ENCODE results near the gene NR3C2.

NR3C2 gene

DNA sequence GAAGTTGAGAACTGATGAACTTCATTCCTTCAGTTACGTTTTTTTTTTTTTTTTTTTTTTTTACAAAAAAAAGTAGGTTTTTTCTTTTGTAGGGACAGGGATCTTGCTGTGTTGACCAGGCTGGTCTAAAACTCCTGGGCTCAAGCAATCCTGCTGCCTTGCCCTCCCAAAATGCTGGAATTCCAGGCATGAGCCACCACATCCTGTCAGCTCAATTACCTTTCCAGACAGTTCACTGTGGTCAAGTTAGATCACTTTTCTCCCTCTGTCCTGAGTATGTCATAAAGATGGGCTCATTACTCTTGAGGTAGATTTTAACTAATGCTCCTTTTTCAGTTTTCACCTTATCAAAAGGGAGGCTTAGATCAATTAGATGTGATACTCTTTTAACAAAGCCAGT, 10.8 kb upstream of the NR3C2 start:
- TF ChIP-seq CTCF (IDR thresholded peaks at IDR 0.05), result no peak

DNA sequence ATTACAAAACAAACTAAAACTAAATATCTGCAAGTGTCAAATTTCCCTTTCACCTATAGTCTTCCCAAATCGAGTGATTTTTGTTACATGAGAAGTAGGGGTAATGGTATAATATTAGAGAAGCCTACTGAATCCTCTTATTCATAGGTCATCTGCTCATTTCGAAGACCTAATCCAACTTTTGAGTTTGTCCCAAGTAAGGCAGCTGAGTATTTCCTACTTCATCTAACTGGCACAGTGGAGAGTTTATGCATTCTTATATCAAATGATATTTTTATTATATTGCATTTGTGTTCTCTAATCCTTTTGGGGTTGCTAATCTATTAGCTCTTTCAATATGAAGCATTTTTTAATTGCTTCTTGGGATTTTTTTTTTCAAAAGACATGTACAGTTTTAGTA, 7.7 kb upstream of the NR3C2 start:
- no peak for TF ChIP-seq CTCF (IDR thresholded peaks at IDR 0.05)

- TF ChIP-seq CTCF (IDR thresholded peaks at IDR 0.05), result no peak
Measured at GRCh38 chr4:148448141-148448540, 5.9 kb upstream of the NR3C2 start.

DNA sequence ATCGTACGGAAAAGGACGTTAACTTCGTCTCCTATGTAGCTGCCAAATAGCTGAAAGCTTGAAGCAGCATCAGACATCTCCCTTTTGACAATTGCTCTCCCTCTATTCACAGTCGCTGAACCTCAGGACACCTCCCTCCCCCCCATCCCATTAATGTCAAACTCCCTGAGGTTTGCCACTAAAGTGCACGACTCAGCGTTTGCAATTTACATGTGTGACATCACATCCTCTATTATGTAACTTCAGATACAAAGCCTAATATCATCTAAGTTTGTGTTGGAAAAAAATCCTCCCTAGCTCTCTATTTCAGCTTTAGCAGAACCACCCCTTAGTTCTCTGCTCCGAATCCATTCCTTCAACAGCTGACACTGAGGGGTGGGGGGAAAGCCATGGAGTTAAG, 5.5 kb upstream of the NR3C2 start:
- TF ChIP-seq CTCF (IDR thresholded peaks at IDR 0.05), result no peak

- no peak for TF ChIP-seq CTCF (IDR thresholded peaks at IDR 0.05)
Measured at GRCh38 chr4:148445860-148446330, 3.7 kb upstream of the NR3C2 start.

- TF ChIP-seq CTCF (IDR thresholded peaks at IDR 0.05), result no peak
Measured at GRCh38 chr4:148445071-148445859, 3.1 kb upstream of the NR3C2 start.

DNA sequence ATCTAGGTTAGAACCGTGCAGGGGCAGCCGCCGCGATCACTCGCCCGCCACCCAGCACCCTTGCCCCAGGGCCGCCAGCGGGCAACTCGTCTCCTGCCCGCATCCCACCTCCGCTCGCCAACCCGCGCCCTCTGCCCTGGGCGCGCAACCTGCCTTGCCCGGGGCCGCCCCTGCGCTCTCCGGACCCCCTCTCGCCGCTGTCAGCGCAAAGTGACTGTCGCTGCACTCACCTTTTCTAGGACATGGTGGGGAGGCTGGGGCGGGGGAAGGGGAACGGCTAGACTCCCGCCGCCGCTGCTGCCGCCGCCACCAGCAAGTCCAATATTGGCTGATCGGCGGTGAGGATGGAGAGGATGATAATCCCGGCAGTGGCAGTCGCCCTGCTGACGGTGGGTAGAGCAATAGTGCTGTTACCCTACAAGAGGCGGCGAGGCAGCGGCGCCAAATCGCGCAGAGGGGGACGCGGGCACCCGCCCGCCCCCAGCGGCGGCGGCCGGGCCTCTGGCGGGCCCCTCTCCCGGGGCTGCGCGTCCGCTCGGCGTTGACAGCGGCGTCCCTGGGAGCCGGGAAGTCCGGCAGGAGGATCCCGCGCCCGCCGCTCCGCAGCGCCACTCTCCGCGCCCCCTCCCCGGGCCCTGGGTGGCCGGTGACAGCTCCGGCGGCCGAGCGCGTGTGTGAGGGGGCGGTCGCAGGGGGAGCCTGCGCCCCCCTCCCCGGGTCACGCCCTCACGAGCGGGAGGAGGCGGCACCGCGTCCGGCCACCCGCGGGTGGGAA, 2.3 kb upstream of the NR3C2 start:
- TF ChIP-seq CTCF (IDR thresholded peaks at IDR 0.05), result no peak
